ENCODE data around the gene SHC3. TPM values are rescaled to one million over a fixed set of nuclear protein-coding genes. Genes with fewer than 3 reads are reported as not detected.

SHC3 gene
- total and polyA plus RNA-seq, 9 of the 15 experiments (the other 6 are each of a cell fraction or from before 2014, with no cell fraction given): not detected

DNA sequence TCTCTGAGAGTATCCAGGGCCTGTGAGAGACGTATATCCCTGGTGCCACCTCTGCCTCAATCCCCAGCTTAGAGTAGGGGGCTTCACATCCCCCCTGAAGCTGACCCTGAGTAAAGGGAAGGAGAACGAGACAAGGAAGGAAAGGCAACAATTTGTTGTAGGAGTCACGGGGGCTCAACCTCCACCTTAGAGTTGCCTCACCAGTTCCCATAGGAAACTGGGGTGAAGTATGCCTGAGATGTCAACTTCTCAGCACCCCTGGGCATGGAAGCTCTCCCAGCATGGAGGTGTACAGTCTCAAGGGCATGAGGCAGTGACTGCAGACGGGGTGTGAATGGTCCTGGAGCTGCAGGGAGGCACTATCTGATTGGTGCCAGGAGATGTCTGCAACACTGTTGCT is 133.7 kb downstream of the SHC3 start (continued):
- TF ChIP-seq, protein P1, sequence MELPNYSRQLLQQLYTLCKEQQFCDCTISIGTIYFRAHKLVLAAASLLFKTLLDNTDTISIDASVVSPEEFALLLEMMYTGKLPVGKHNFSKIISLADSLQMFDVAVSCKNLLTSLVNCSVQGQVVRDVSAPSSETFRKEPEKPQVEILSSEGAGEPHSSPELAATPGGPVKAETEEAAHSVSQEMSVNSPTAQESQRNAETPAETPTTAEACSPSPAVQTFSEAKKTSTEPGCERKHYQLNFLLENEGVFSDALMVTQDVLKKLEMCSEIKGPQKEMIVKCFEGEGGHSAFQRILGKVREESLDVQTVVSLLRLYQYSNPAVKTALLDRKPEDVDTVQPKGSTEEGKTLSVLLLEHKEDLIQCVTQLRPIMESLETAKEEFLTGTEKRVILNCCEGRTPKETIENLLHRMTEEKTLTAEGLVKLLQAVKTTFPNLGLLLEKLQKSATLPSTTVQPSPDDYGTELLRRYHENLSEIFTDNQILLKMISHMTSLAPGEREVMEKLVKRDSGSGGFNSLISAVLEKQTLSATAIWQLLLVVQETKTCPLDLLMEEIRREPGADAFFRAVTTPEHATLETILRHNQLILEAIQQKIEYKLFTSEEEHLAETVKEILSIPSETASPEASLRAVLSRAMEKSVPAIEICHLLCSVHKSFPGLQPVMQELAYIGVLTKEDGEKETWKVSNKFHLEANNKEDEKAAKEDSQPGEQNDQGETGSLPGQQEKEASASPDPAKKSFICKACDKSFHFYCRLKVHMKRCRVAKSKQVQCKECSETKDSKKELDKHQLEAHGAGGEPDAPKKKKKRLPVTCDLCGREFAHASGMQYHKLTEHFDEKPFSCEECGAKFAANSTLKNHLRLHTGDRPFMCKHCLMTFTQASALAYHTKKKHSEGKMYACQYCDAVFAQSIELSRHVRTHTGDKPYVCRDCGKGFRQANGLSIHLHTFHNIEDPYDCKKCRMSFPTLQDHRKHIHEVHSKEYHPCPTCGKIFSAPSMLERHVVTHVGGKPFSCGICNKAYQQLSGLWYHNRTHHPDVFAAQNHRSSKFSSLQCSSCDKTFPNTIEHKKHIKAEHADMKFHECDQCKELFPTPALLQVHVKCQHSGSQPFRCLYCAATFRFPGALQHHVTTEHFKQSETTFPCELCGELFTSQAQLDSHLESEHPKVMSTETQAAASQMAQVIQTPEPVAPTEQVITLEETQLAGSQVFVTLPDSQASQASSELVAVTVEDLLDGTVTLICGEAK (IDR thresholded peaks at IDR 0.05): no peak
- TF ChIP-seq, protein P1 (CRISPR knock-in tag; IDR thresholded peaks at IDR 0.05): no peak
- TF ChIP-seq MEIS2 (IDR thresholded peaks at IDR 0.05; ENCODE audit: partially characterized antibody): no peak
